HG02852 (cell line): ENCODE results near the gene USP40.

Experiments
- ATAC-seq: cut with Tn5 transposase; IDR thresholded peaks from one replicate; pipeline ENCODE4 v1.9.1; 2021; ENCODE audit warnings: mild to moderate bottlenecking, moderate library complexity; ENCODE audit not compliant: unreplicated experiment

USP40 gene

DNA sequence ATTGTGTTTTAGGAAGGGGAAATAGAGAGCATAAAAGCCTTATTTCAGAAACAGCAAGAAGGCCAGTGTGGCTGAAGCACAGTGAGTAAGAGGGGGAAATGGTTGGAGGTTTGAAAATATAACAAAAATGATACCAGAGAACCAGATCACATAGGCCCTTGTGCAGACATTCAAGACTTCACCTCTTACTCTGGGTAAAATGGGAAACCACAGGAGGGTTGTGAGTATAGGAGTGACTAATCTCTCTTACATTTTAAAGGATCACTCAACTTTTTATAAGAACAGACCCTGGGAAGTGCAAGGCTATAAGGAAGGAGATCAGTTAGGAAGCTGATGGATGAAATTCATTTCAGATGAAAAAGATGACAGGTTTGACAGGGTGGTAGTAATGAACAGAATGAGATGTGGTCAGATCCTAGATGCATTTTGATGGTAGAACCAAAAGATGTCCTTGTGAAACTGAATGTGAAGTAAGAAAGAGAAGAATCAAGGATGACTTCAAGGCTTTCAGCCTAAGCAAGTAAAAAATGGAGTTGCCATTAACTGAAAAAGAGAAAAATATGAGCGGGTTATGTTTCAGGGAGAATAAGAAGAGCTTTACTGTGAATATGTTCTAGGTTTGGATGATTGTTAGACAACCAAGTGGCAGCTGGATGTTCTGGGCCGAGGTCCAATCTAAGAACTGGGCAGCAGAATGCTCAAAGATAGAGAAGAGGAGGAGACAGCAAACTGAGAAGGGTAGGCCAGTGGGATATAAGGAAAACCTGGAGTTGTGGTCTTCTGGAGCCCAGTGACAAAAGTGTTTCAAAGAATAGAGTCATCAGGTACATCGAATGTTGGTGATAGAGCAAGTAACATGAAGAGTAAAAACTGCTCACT, 65.1 kb downstream of the USP40 start:
- peak; percentile 74 for ATAC-seq

DNA sequence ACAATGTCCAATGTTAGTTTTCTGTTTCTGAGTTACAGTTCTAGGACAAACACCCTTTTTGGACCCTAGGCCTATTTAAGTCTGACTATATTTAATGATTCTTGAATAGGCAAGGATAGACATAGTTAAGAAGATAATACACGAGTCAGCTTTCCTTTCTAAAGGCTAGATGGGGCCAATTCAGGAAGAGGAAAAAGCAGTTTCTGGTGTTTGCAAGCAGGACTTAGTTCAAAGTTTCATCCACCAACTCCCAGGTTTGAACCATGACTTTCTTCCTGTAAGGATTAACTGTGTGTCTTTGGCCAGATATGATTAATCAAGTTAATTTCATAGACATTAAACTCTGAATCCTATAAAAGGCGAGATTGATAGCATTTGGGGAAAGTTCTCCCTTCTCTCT, 66.7 kb downstream of the USP40 start:
- no peak for ATAC-seq

DNA sequence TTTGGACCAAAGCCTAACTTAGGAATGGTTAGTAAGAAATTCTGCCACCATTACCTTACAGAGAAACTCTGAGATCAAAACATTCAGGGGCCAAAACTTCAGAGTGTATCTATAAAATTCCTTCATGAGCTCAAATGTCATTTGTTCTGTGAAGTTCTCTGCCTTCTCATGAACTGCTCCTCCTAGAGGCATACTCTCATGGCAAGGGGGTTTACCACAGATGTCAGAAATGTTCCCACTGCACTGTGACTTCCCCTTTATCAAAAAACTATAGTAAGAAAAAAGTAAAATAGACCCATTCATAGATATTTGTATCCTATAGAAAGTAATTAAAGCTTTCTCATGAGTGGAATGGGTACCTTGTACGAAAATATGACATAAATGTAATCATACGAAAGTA, 68.5 kb downstream of the USP40 start:
- ATAC-seq, result no peak

DNA sequence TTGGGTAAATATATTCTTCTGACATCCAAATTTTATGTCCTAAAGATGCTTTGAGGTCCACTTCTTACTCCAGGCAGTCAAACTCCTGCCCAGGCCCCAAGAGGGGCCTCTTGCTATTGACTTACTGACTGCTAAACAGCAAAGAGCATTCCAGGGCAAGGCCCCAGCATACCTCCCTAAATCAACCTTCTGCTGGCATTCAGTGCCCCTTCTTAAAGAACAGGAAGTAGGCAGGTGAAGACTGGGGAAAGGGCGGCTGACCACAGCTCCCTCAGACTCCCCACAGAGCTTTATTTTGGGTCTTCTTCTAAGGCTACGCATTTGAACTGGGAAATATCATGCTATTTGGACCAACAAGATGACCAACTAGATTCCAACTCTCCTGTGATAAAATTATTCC, 68.9 kb downstream of the USP40 start:
- ATAC-seq, result no peak

DNA sequence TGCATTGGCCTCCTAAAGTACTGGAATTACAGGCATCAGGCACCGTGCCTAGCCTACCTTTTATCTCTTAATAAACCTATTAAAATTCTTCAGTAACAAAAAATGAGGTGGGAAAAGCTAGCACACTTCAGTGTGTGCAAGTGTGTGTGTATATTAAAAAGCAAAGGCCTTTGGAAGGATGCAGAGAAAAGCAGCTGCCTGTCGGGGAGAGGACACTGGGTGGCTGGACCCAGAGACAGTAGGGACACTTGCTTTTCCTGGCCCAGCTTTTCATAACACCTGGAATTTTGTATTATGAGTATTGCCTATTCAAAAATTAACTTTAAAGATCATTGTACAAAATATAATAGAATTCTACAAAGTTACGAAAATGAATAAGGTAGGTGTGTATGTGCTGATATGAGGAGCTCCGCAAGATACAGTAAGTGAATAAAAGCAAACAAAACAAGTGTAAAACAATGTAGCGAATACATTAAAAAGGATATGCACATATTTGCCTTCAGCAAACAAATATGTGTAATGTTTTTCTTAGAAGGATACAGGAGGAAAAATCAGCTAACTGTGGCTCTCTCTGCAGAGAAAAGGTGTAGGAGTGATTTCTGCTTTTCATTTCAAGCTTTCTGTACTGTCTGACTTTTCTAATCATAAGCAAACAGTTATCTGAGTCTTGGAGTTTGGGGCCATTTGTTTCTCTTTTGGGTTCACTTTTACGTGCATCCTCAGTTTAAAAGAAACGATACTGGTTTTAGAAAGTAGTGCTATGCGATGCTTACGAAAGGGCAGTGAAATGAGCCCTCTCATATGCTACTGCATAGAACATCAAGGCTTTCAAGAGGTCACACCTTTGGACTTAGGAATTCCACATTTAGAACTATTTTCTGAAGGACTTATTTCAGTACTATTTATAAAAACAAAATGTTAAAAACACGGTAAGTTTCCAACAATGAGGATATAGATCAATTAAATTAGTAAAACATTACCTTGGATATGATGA, 70.8 kb downstream of the USP40 start:
- no peak for ATAC-seq

DNA sequence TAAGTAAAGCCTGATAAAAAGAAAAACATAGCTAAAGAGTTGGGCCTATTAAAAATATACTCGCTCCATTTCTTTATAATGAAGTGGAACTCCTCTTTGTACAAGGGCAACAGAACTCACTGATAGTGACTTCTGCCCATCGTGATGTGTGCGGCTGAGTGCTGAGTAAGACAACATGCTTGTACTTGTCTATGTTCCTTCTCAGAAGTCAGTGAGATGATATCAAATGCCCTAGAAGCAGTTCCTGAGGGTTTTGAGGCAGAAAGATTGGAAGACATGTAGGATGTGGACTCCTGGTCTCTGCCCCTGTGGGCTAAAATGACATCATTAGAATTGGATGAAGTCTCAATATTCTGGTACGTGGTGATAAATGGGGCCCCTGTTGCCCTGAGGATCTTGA, 73.8 kb downstream of the USP40 start:
- no peak for ATAC-seq

DNA sequence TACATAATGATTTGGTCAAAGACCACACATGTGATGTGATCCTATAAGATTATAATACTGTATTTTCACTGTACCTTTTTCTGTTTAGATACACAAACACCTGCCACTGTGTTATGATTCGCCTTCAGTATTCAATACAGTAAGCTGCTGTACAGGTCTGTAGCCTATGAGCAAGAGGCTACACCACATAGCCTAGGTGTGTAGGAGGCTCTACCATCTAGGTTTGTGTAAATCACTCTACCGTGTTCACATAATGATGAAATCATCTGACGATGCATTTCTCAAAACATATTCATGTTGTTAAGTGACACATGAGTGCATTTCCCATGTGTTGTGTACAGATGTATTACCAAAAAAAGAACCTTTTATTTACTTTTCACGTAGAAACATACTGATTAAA, 74.5 kb downstream of the USP40 start:
- ATAC-seq, result no peak

DNA sequence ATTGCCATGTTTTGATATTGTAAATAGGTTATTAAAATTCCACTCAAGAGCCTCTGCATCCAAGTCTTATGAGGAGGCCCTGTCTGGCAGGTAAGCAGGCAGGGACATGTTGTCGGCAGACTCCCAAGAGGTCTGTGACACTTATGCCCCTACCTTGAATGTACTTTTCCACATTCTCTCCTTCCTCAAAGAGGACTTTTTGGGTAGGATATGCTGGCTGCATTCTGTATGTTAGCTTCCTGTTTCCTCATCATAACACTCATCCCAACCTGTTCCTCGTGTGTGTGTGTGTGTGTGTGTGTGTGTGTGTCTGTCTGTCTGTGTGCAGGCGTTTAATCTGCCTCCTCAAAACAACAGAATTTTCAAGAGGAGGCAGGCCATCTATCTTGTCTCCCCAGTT, 75.3 kb downstream of the USP40 start:
- no peak for ATAC-seq

DNA sequence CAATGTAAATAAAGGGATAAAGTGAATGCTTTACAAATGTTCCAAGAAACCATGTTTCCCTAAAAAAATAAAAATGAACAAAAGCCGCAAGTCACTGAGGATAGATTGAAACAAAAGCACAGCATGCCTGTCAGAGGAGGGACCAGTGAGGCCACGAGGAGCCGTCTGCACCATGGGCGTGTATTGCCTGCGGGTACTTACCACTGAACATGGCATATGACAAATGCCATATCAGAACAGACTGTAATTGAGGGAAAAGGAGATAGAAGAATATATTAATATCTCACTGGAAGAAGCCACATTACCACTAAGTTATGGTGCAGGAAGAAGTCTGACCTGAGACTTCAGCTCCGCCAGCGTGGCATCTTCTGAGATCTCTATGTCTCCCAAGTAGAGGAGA, 75.8 kb downstream of the USP40 start:
- no peak for ATAC-seq

DNA sequence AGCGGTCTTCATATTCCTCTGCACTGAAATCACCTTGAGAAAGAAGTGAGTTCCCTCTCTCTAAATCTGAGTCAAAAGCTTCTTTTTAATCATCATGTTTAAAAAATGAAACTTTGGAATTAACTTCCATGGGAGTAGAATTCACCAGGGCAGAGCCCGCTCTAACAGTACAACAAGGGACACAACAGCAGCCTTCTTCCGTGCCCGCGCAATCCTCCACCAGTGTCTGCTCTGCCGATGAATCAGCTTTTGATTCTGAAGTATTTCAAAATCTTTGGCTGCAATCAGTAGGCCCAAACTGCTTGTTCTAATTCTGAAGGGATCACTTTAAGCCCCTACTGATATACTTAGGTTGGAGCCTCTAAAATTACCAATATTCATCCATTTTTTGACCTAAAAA, 76.9 kb downstream of the USP40 start:
- ATAC-seq, result no peak

DNA sequence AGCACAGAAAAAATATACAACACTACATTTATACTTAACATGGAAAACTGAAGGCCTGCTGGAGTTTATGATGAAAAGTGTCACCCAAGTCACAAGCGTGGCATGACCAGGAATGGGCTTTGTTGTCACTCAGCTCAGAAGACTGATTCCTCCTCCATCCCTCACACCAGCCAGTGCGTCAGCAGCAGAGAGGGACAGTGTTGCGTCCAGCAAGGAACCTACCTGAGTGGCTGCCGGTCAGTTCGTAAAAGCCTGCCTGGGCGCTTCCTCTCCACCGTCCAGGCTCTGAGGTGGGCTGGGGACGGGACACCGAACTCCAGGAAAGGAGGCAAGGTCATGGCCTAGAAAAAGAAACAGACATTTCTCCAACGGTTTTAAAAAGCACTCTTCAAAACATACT, 77.4 kb downstream of the USP40 start:
- no peak for ATAC-seq

DNA sequence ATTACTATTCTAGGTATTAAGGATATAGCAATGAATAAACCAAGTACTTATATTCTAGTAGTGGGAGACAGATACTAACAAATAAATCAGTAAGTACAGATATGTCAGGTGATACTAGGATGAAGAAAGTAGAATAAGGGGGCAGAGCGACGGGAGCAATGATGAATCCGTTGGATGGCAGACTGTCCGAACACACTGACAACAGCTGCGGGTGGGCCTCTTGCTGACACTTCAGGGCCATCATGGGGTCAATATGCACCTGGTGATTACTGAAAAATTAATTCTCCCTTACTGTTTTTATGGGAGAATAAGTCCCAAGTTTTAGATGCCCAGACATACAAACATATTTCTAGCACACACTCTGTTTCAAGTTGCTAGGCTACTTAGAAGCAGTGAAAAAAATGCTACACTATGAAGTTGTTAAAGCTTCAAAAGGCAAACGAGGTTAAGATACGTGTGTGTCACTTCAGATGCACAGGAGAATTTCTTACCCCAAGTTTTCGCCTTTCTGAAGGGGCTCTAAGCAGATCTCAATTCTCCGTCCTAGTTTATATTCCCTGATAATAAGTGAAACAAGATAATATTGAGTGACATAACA, 78.7 kb downstream of the USP40 start:
- ATAC-seq, result no peak

DNA sequence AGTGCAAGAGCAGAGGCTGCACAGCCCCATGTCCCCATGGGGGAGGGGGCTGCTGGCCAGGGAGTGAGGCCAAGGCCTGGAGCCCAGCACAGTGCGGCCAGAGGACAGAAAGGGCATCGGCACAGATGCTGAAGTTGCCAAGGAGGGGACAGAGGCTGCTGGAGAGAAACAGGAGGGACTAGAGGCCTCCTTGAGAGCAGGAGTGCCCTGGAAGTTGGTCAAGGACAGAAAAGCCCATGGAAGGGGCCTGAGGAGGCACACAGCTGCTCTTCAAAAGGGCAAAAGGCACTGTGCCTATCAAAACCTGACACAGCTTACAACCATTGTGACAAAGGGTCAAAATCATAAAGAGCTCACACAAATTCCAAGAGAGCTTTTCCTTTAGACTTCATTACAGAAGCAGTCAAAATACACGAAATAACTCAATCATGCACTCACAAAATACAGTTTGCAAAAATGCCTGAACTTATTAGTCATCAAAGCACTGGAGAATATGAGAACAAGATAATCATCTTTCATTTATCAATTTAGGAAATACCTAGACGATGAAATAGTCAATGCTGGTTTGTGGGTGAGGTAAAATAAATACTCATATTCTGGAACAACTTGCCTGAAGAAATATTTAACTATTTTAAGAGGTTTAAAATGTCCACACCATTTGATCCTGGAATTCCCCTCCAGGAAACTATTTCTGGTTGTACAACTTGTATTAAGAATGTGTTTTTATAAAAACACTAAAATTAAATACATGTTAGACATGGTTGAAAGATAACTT, 79.6 kb downstream of the USP40 start:
- ATAC-seq, result no peak

DNA sequence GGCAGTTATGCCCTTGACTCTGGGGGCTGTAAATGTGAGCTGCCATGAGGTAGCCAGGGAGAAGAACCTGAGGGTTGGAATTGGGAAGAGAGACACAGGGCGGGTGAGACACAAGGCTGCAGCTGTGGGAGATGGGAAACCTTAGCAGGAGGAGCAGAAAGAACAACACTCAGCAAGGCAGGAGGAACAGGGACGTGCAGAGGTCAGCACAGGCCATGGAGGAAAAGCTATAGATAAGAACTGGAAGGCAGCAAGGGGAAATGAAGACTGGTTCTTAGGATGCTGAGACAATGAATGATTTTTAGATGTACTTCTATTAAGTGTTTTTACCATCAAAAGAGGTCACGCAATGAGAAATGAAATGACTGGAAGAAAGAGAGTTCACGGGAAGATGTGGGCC, 80.2 kb downstream of the USP40 start:
- no peak for ATAC-seq

DNA sequence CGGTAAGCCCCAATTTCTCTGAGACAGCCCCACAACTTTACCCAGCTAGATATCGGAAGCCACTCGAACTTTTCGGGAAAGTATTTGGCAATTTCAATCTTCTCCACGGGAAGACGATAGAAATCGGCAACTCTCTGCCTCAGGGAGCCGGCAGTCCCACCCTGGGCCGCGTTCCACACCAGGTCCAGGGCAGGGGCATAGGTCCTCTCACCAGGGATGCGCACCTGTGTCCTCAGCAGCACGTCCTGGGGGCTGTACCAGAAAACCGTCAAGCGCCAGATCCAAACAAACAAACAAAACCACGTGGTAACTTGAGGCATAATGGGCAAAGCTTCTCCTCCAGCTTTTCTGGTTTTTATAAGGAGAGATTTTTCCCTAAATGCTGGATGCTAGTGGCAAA, 80.9 kb downstream of the USP40 start:
- ATAC-seq, result no peak

DNA sequence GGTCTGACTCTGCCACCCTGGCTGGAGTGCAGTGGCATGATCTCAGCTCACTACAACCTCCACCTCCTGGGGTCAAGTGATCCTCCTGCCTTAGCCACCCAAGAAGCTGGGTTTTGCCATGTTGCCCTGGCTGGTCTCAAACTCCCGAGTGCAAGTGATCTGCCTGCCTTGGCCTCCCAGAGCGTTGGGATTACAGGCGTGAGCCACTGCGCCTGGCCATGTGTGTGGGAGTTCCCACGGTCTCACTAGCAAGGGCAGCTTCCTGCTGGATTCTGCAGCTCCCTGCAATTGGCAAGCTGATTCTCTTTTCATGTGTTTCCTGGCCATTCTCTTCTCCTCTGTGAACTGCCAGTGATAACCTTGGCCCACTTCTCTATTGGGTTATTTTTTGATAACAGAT, 84.0 kb downstream of the USP40 start:
- no peak for ATAC-seq

DNA sequence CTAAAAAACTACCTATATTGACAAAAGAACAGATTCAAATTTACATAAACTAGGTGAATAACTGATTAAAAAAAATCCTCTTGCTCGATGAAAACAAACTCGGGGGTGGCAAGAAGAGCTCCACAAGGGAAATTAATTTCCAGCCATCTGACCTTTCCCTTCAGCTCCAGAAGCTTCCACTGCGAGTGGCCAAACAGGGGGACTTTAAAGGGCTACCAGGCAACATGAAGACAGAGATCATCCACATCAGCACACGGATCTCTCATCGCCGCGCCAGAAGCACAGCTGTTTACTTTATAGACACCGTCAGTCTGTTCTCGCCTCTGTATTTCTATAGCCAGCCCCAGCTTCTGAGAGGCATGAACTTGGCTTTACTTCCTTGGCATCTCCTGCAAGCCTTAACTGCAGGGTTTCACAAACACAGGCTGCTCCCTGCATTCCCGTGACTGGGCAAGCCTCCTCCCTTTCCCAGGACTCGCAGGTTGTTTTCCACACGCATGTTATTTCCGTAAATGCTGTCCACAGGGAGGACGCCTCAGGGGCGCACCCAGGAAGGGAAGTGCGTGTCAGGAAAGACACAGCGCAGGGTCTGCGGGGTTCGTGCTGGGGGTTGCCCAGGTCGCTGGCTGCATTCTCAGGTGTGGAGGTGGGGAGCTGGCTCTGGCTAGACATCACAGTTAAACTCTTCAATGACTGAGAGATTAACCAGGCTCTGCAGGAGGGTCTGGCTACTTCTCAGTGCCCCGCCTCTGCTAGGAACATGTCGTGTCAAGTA, 85.0 kb downstream of the USP40 start:
- ATAC-seq, result no peak

DNA sequence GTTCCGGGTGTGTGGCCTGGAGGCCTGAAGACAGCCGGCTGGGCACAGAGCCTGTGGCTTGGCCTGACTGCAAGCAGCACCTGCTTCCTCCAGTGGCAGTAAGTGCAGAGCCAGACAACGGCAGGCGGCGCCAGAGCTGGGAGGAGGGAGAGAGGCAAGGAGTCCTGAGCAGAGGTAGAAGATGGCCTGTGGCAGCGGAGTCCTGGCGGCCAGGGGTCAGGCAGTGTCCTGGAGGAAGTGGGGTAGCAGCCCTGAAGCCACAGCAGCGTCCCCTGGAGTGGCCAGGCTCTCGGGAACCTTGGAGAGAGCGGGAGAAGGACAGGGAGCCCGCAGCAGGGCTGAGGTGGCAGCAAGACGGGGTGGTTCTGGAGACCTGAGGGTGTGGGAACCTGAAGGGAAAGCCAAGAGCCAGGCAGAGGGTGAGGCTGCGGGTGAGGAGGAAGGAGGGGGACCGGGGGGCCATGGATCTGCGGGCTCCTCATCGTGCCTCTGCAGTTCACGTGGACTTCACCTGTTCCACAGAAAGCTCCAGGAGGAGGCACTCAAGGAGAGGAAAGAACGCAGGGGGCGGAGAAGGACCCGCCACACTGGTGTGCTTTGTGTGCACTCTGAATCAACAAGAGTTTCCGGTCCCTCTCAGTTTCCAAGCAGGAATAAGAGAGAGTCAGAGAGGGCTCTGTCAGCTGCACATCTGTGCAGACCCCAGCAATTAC, 85.9 kb downstream of the USP40 start:
- ATAC-seq, result no peak
